Mononuclear cell (primary cell): ENCODE results near the gene SLC22A14. TPM values are rescaled to one million over a fixed set of nuclear protein-coding genes. Genes with fewer than 3 reads are reported as not detected.

Source experiments
- H3K27me3 ChIP-seq: 2 replicates; pipeline ENCODE4 v1.6.0; 2011; ENCODE audit warnings: low read length, control low read depth; ENCODE audit not compliant: insufficient read depth
- H3K4me1 ChIP-seq: 2 replicates; pipeline ENCODE4 v1.5.1; 2011; ENCODE audit warnings: mild to moderate bottlenecking, low read length, control low read depth; ENCODE audit not compliant: insufficient read depth
- H3K4me3 ChIP-seq: 2 replicates; pipeline ENCODE4 v1.5.1; 2011; ENCODE audit warnings: mild to moderate bottlenecking, low read length, moderate library complexity
- H3K9me3 ChIP-seq: 2 replicates; pipeline ENCODE4 v1.5.1; 2011; ENCODE audit warnings: low read depth, mild to moderate bottlenecking, control low read depth, low read length
- total RNA-seq: library from RNA; depleted of rRNA; stranded (reverse); fragments of >200 nt; gene quantifications from one replicate; pipeline ENCODE4 v1.2.3, GENCODE V29; 2012

Gene SLC22A14
- total RNA-seq, 1 donor: 0.10 TPM

- no peaks in the 10 kb centered on the region for H3K9me3 ChIP-seq
- H3K4me1 ChIP-seq: peaks cover 19% of the 10 kb centered on the region
- H3K4me3 ChIP-seq: no peak overlapping the region
- no peaks in the 10 kb centered on the region for H3K27me3 ChIP-seq
Observed at GRCh38 chr3:38264779-38265178, 17.3 kb upstream of the SLC22A14 start.

- Histone ChIP-seq H3K27me3 (no peaks in the 10 kb centered on the region), H3K9me3 (no peaks in the 10 kb centered on the region), H3K4me1 (peaks cover 19% of the 10 kb centered on the region), H3K4me3 (no peak within 1 kb of the TSS)
Observed at GRCh38 chr3:38265604-38266307, 16.3 kb upstream of the SLC22A14 start, which contains the start of gene SLC22A13. SLC22A13 (plus strand) TSS chr3:38265812; CDS start chr3:38265861, 49 bp downstream.

DNA sequence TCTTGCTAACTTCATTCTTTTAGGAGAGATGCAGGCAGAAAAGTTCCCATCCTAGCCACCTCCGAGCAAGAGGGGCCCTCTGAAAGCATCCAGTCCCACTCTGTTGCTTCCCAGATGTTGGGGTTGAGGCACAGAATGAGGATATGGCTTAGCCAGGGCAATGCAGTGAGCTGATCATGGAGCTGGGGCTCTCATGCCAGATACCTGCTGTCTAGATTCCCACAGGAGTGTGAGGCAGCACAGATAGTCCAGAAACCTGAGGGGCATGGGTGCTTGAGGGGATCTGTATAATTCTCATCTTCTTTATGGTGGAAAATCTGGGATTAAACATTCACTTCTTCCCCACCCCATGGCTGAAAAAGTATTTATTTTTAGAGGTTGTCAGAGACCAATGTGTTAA is 15.3 kb upstream of the SLC22A14 start:
- no peaks in the 10 kb centered on the region for H3K9me3 ChIP-seq
- peaks cover 19% of the 10 kb centered on the region for H3K4me1 ChIP-seq
- no peak overlapping the region for H3K4me3 ChIP-seq
- H3K27me3 ChIP-seq: no peaks in the 10 kb centered on the region

- Histone ChIP-seq H3K4me3 (no peak overlapping the region), H3K4me1 (peaks cover 19% of the 10 kb centered on the region), H3K27me3 (no peaks in the 10 kb centered on the region), H3K9me3 (no peaks in the 10 kb centered on the region)
Observed at GRCh38 chr3:38267662-38268061, 14.4 kb upstream of the SLC22A14 start.

GRCh38 chr3:38268087-38268486 is 14.0 kb upstream of the SLC22A14 start:
- peaks cover 19% of the 10 kb centered on the region for H3K4me1 ChIP-seq
- H3K27me3 ChIP-seq: no peaks in the 10 kb centered on the region
- H3K4me3 ChIP-seq: no peak overlapping the region

DNA sequence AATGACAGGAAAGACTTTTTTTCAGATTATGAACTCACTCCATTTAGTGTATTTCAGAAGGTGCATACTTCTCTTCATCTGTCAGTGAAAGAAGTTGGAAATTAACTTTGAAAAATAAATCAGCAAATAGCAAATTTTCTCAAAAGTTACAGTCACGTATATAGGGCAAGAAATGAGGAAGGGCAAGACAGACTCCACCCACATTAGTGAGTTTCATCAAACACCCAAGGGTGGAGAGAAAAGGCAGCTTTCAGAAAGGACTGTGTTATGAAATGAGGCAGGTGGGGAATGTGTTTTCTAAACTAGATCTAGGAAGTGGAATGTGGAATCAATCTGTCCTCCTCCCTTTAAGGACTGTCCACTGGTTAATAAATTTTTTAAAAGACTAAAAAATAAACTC is 13.6 kb upstream of the SLC22A14 start:
- Histone ChIP-seq H3K4me3 (no peak overlapping the region), H3K4me1 (peaks cover 19% of the 10 kb centered on the region), H3K27me3 (no peaks in the 10 kb centered on the region), H3K9me3 (no peaks in the 10 kb centered on the region)

More at GRCh38 chr3:38268087-38268486, 14.0 kb upstream of the SLC22A14 start:
- no peaks in the 10 kb centered on the region for H3K9me3 ChIP-seq

- Histone ChIP-seq H3K27me3 (no peaks in the 10 kb centered on the region), H3K4me3 (no peak overlapping the region), H3K9me3 (no peaks in the 10 kb centered on the region), H3K4me1 (peaks cover 19% of the 10 kb centered on the region)
Observed at GRCh38 chr3:38270606-38271005, 11.5 kb upstream of the SLC22A14 start.

DNA sequence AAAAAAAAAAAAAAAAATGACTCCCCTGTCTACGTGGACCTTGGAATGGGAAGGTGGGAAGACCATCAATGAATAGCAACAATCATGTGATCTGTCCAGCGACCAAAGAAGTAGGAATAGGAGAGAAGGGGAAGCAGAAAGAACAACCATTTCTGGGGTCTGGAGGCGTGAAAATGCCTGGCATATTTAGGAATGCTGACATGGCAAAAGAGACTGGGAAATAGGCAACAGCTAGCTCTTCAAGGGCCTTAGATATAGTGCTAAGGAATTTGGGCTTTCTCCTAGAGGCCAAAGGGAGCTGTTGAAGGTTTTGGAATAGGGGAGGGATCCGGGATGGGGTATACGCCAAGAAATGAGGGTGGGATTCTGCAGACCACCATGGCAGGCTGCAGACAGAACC is 10.5 kb upstream of the SLC22A14 start:
- Histone ChIP-seq H3K4me3 (no peak overlapping the region), H3K27me3 (no peaks in the 10 kb centered on the region), H3K4me1 (peaks cover 19% of the 10 kb centered on the region), H3K9me3 (no peaks in the 10 kb centered on the region)

DNA sequence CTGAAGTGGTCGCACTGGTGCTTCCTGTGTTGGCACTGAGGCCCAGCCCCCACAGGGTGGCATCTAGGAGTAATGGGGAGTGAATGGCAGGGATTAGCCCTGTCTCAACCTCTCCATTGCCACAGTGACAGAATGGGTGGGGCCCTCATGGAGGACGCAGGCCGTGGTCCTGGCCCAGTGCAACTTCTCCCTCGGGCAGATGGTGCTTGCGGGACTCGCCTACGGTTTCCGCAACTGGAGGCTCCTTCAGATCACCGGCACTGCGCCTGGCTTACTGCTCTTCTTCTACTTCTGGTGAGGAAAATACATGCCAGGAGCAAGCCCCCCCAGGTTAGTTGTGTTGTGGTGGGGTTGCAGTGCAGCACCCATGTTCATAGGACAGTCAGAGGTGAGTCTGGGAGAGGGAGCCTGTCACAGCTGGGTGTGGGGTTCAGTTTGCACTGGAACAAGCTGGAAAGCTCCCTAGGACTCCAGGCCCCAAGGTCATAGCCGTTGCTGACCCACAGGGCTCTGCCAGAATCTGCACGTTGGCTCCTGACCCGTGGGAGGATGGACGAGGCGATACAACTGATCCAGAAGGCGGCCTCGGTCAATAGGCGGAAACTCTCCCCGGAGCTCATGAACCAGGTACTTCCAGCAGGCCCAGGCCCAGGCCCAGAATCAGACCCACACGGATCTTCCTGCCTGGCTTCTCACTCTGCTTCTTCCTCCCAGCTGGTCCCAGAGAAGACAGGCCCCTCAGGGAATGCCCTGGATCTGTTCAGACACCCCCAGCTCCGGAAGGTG is 7.0 kb upstream of the SLC22A14 start:
- no peaks in the 10 kb centered on the region for H3K4me1 ChIP-seq
- no peak overlapping the region for H3K4me3 ChIP-seq
- H3K9me3 ChIP-seq: no peaks in the 10 kb centered on the region
- no peaks in the 10 kb centered on the region for H3K27me3 ChIP-seq

GRCh38 chr3:38275658-38276057 is 6.4 kb upstream of the SLC22A14 start:
- Histone ChIP-seq H3K27me3 (no peaks in the 10 kb centered on the region), H3K4me3 (no peak overlapping the region), H3K9me3 (no peaks in the 10 kb centered on the region), H3K4me1 (no peaks in the 10 kb centered on the region)

- Histone ChIP-seq H3K27me3 (no peaks in the 10 kb centered on the region), H3K4me1 (no peaks in the 10 kb centered on the region), H3K9me3 (no peaks in the 10 kb centered on the region), H3K4me3 (no peak overlapping the region)
Observed at GRCh38 chr3:38276081-38276916, 5.8 kb upstream of the SLC22A14 start.

DNA sequence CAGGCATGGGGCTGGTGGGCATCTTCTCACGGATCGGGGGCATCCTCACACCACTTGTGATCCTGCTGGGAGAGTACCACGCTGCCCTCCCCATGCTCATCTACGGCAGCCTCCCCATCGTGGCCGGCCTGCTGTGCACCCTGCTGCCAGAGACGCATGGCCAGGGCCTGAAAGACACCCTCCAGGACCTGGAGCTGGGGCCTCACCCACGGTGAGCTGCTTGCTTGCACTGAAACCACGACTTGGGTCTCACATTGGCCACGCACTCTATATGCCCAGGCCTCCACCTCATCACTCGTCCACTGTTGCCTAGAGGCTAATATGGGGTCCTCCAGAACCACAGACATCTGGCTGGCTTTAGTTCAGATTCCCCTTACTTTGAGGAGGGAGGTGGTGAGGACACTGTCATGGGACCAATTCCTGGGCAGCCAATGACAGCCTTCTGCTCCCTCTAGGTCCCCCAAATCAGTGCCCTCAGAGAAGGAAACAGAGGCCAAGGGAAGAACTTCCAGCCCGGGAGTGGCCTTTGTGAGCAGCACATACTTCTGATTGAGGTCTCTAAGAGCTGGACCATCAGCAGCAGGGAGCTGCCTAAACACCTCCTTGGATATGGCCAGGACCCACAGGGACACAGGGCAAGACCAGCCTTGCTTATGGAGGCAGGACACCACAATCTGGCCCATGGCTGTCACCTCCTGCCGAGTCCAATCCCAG is 5.0 kb upstream of the SLC22A14 start:
- no peak overlapping the region for H3K4me3 ChIP-seq
- no peaks in the 10 kb centered on the region for H3K9me3 ChIP-seq
- H3K4me1 ChIP-seq: no peaks in the 10 kb centered on the region

GRCh38 chr3:38278841-38279240 is 3.3 kb upstream of the SLC22A14 start:
- no peaks in the 10 kb centered on the region for H3K9me3 ChIP-seq
- H3K4me3 ChIP-seq: no peak overlapping the region
- H3K4me1 ChIP-seq: no peaks in the 10 kb centered on the region
- H3K27me3 ChIP-seq: no peaks in the 10 kb centered on the region

More for the DNA sequence above, 5.0 kb upstream of the SLC22A14 start:
- no peaks in the 10 kb centered on the region for H3K27me3 ChIP-seq
